Upper lobe of left lung (tissue), 6 donors: ENCODE data around the gene RPL12. TPM values are rescaled to one million over a fixed set of nuclear protein-coding genes. Genes with fewer than 3 reads are reported as not detected.
A peak's percentile ranks its signal among the peaks of the same experiment; 100 is the strongest.

ENCODE experiments used
- ATAC-seq, 2 donors: fragments of 200-7000 bp; cut with Tn5 transposase; one replicate each; pipeline ENCODE4 v1.9.1; 2022; ENCODE audit warnings: mild to moderate bottlenecking in 2 of 2, moderate library complexity in 2 of 2; ENCODE audit not compliant: low FRiP score in 2 of 2
- DNase-seq, 2 donors: peaks; one replicate each; pipeline ENCODE4 v3.0.0-alpha.2; 2019 to 2020
- H3K27ac ChIP-seq, 4 donors: fragments of 200-600 bp; sonication (generic); one replicate each; pipeline ENCODE4 v1.5.1; 2016 to 2019
- H3K27me3 ChIP-seq, 4 donors: fragments of 200-600 bp; sonication (generic); one replicate each; pipeline ENCODE4 v1.5.1; 2017 to 2019
- H3K36me3 ChIP-seq, 4 donors: fragments of 200-600 bp; sonication (generic); one replicate each; pipeline ENCODE4 v1.5.1; 2016 to 2019
- H3K4me1 ChIP-seq, 4 donors: fragments of 200-600 bp; sonication (generic); one replicate each; pipeline ENCODE4 v1.5.1; 2018 to 2019
- H3K4me3 ChIP-seq, 4 donors: fragments of 200-600 bp; sonication (generic); one replicate each; pipeline ENCODE4 v1.5.1; 2017 to 2019; ENCODE audit warnings: mild to moderate bottlenecking in 2 of 4, moderate library complexity in 1 of 4
- H3K9me3 ChIP-seq, 4 donors: fragments of 200-600 bp; sonication (generic); one replicate each; pipeline ENCODE4 v1.5.1; 2018 to 2019
- EP300 ChIP-seq, 4 donors: sonication (generic); formaldehyde crosslinking; IDR thresholded peaks; one replicate each; pipeline ENCODE4 v1.5.1; 2017; ENCODE audit warnings: antibody characterized with exemption in 4 of 4, control low read depth in 2 of 4
- POLR2A ChIP-seq, 4 donors: fragments of 450-650 bp; IDR thresholded peaks; one replicate each; pipeline ENCODE4 v1.5.1; 2016 to 2017; ENCODE audit warnings: antibody characterized with exemption in 4 of 4, mild to moderate bottlenecking in 2 of 4
- POLR2AphosphoS5 ChIP-seq, 2 donors: sonication (generic); formaldehyde crosslinking; IDR thresholded peaks; one replicate each; pipeline ENCODE4 v1.5.1; 2017; ENCODE audit warnings: antibody characterized with exemption in 2 of 2
- WGBS, 2 donors: methylation state at CpG; one replicate each; pipeline ENCODE4 v1.1.5; 2017 to 2018; 5-methylcytosine and 5-hydroxymethylcytosine counted together
- total RNA-seq, 6 donors: library from RNA; depleted of rRNA in 4 of 6; stranded (reverse); fragments of >200 nt in 4 of 6; gene quantifications; one replicate each; pipeline versions ENCODE4 v1.1.0 to v1.2.1, GENCODE V29; 2016 to 2021
- TF ChIP-seq, protein P1 (sequence below), 6 experiments: fragments of 450-650 bp in 4 of 6; fragments of 200-600 bp in 2 of 6; sonication (generic) in 2 of 6; IDR thresholded peaks; one replicate each; pipeline ENCODE4 v1.5.1; 2016 to 2019; ENCODE audit warnings: antibody characterized with exemption in 6 of 6
- donor health status: DM: no; HTN: no; CAD: no; lungs with moderate emphysema.
- donor health status: DM: no; HTN: yes; CAD: no; lungs with severe emphysema.

The RPL12 gene
- total RNA-seq, 6 donors from 2014 or later, result 841 to 1,291 (median 1,060) TPM

DNA sequence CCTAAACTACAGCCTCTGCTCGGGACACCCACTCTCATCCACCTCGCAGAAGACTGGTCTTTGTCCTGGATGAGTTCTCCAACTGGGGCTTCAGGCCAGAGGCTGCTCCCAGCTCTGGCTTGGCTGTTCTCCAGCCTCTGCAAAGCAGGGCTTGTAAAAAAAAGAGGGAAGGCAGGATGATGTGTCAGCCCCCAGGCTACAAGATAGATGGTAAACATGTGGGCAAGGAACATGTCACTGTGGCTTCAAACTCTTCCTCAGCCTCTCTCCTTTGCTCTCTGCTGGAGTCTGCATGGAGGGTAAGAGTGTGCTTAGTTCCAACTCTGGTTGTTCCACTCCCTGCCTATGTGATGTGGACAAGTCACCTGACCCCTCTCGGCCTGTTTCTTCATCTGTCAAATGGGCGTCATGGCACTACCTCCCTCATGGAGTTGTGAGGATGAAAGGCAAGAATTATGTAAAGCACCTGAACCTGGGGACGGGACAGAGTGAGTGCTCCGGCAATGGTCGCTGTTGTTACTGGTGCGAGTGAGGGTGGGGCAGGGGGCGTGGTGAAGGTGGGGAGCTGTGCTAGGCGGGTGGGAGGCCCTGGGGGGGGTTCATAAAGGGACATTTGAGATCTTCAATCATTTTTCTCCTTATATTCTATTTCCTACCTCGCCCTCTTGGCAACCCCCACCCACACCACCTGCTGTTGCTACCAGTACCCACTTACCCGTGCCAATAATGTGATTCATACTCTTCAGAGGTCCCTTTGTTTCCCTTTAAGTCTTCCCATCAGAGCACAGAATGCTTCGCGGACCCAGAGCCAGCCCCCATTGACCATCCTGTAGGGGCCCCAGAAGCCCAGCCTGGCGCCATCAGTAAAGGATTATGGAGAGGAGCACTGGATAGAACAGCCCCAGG, 33.8 kb downstream of the RPL12 start:
- Histone ChIP-seq H3K36me3 (no peaks in the 10 kb centered on the region), H3K9me3 (no peaks in the 10 kb centered on the region), H3K27me3 (no peaks in the 10 kb centered on the region), H3K4me3 (no peak overlapping the region), H3K4me1 (peaks cover 0 to 5% (median 2%) of the 10 kb centered on the region in 4 donors), H3K27ac (no peak overlapping the region)
- DNase-seq (no peak), ATAC-seq (peak in 1 of 2 donors; percentile 30)
- TF ChIP-seq POLR2A (IDR thresholded peaks at IDR 0.05), result no peak
- TF ChIP-seq, protein P1, sequence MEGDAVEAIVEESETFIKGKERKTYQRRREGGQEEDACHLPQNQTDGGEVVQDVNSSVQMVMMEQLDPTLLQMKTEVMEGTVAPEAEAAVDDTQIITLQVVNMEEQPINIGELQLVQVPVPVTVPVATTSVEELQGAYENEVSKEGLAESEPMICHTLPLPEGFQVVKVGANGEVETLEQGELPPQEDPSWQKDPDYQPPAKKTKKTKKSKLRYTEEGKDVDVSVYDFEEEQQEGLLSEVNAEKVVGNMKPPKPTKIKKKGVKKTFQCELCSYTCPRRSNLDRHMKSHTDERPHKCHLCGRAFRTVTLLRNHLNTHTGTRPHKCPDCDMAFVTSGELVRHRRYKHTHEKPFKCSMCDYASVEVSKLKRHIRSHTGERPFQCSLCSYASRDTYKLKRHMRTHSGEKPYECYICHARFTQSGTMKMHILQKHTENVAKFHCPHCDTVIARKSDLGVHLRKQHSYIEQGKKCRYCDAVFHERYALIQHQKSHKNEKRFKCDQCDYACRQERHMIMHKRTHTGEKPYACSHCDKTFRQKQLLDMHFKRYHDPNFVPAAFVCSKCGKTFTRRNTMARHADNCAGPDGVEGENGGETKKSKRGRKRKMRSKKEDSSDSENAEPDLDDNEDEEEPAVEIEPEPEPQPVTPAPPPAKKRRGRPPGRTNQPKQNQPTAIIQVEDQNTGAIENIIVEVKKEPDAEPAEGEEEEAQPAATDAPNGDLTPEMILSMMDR (IDR thresholded peaks at IDR 0.05), result no peak
- TF ChIP-seq EP300 (IDR thresholded peaks at IDR 0.05), result no peak
- TF ChIP-seq POLR2AphosphoS5 (IDR thresholded peaks at IDR 0.05), result no peak
- 80 to 83% methylated on average over 15 of the region's 15 CpGs for WGBS, 2 donors

GRCh38 chr9:127415657-127416056, 35.5 kb downstream of the RPL12 start:
- 70 to 76% methylated on average over 1 of the region's 1 CpG for WGBS, 2 donors
- H3K4me1 ChIP-seq, result no peaks in the 10 kb centered on the region
- H3K36me3 ChIP-seq, result no peaks in the 10 kb centered on the region
- H3K4me3 ChIP-seq, result no peak overlapping the region
- H3K27ac ChIP-seq, result no peak overlapping the region
- H3K9me3 ChIP-seq, result no peaks in the 10 kb centered on the region
- H3K27me3 ChIP-seq, result no peaks in the 10 kb centered on the region
- no peak for ATAC-seq
- TF ChIP-seq, protein P1 (IDR thresholded peaks at IDR 0.05), result no peak
- TF ChIP-seq EP300 (IDR thresholded peaks at IDR 0.05), result no peak
- no peak for TF ChIP-seq POLR2A (IDR thresholded peaks at IDR 0.05)
- TF ChIP-seq POLR2AphosphoS5 (IDR thresholded peaks at IDR 0.05), result no peak
- no peak for DNase-seq

DNA sequence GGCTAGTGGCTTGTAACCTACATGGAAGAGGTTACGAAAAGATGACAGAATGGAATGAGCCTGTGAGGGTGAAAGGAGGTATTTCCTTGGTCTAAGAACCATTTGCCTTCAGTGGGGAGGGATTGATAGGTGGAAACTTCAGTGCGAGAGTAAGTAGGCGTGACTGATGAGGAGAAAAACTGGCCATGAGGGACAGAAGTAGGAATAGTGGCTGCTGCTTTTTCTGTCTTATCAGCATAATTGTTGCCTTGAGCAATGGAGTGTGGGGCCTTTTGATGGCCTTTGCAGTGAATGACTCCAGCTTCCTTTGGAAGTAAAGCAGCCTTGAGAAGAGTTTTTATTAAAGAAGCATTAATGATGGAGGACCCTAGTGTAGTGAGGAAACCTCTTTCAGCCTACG, 36.1 kb downstream of the RPL12 start:
- TF ChIP-seq POLR2AphosphoS5 (IDR thresholded peaks at IDR 0.05) (no peak), POLR2A (IDR thresholded peaks at IDR 0.05) (no peak), EP300 (IDR thresholded peaks at IDR 0.05) (no peak)
- TF ChIP-seq, protein P1 (IDR thresholded peaks at IDR 0.05), result no peak
- Histone ChIP-seq H3K9me3 (no peaks in the 10 kb centered on the region), H3K4me3 (no peak overlapping the region), H3K27me3 (no peaks in the 10 kb centered on the region), H3K36me3 (no peaks in the 10 kb centered on the region), H3K4me1 (no peaks in the 10 kb centered on the region), H3K27ac (no peak overlapping the region)
- ATAC-seq (no peak), DNase-seq (no peak)
- 89 to 90% methylated on average over 4 of the region's 4 CpGs for WGBS, 2 donors

DNA sequence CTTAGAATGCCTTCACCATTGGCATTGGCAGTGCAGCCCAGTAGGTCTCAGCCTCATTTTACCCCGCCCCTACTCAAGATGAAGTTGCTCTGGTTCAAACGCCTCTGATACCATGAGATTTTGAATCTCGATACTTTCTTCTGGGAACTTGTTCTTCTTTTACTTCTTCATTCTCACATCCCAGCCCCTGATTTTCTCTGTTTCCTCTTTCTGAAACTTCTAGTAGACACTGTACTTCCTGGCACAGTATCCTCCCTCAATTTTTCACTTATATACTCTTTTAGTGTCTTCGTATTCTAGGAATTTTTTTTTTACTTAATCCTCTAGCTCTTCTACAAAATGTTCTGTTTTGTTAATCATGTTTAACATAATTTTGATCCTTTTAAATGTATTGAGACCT, 40.1 kb downstream of the RPL12 start:
- DNase-seq (no peak), ATAC-seq (peak in 1 of 2 donors; percentile 40)
- Histone ChIP-seq H3K4me3 (no peak overlapping the region), H3K4me1 (no peaks in the 10 kb centered on the region), H3K9me3 (no peaks in the 10 kb centered on the region), H3K36me3 (peaks cover 0 to 11% (median 4%) of the 10 kb centered on the region in 4 donors), H3K27me3 (no peaks in the 10 kb centered on the region), H3K27ac (peak overlapping the region in 3 of 4 donors; percentile 18 to 59 (median 35))
- no peak for TF ChIP-seq POLR2A (IDR thresholded peaks at IDR 0.05)
- no peak for TF ChIP-seq POLR2AphosphoS5 (IDR thresholded peaks at IDR 0.05)
- TF ChIP-seq, protein P1 (IDR thresholded peaks at IDR 0.05), result no peak
- TF ChIP-seq EP300 (IDR thresholded peaks at IDR 0.05), result no peak
- WGBS, 2 donors, result 73 to 83% methylated on average over 4 of the region's 4 CpGs
